Islet precursor cell (in vitro differentiated cells): ENCODE data around the gene SETD3.

ENCODE experiments used
- DNase-seq: peaks from one replicate; pipeline ENCODE4 v3.0.0-alpha.2; 2018

The SETD3 gene

GRCh38 chr14:99354166-99354875 is 126.3 kb downstream of the SETD3 start:
- peak; percentile 35 for DNase-seq

GRCh38 chr14:99352688-99353280 is 127.9 kb downstream of the SETD3 start:
- no peak for DNase-seq

- peak; percentile 22 for DNase-seq
Measured at GRCh38 chr14:99351166-99352007, 129.3 kb downstream of the SETD3 start.

- DNase-seq, result peak; percentile 29
Measured at GRCh38 chr14:99350751-99351150, 129.9 kb downstream of the SETD3 start.

- peak; percentile 46 for DNase-seq
Measured at GRCh38 chr14:99349721-99350495, 130.8 kb downstream of the SETD3 start.

GRCh38 chr14:99348816-99349614 is 131.6 kb downstream of the SETD3 start:
- DNase-seq, result peak; percentile 39

- peak; percentile 4 for DNase-seq
Measured at GRCh38 chr14:99348231-99348630, 132.4 kb downstream of the SETD3 start.
